ENCODE measurements around the gene ME1.
"Not testable (repeated sequence)": the region's sequence is repeated elsewhere in the genome, so short reads cannot be mapped to it uniquely, and the experiment has no call there.

Gene ME1

DNA sequence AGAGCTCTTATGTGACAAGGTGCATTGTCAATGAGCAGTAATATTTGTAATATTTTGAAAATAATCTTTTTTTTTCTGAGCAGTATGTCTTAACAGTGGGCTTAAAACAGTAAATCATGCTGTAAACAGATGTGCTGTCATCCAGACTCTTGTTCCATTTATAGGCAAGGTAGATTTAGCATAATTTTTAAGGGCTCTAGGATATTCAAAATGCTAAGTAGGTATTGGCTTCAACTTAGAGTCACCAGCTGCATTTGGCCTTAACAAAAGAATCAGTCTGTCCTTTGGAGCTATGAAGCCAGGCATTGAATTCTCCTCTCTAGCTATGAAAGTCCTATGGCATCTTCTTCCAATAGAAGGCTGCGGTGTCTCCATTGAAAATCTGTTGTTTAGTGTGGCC lies 63.7 kb downstream of the ME1 start:
- H3K36me3 ChIP-seq (replicated peaks in 1 of 2; ENCODE audit: control insufficient read depth in 2 of 2, insufficient read depth in 2 of 2, low read length in 2 of 2): no peaks in the 10 kb centered on the region
- no CpG with 5 or more reads among the region's 1 CpG for whole genome bisulfite sequencing, 2 donors (ENCODE audit: extremely low coverage in 2 of 2, insufficient read length in 2 of 2, insufficient replicate concordance in 1 of 2)
- H2BK120ac ChIP-seq (ENCODE audit: low read depth, low read length): no peak overlapping the region
- no peaks in the 10 kb centered on the region for H3K27me3 ChIP-seq (ENCODE audit: control insufficient read depth in 3 of 3, insufficient read depth in 3 of 3, low read depth in 1 of 3, low read length in 3 of 3)
- no peaks in the 10 kb centered on the region for H3K9me3 ChIP-seq (replicated peaks in 1 of 2; ENCODE audit: control insufficient read depth in 2 of 2, insufficient read depth in 1 of 2, low read depth in 1 of 2, low read length in 2 of 2)
- H2BK12ac ChIP-seq (ENCODE audit: low read length): no peak overlapping the region
- H2BK15ac ChIP-seq (ENCODE audit: low read length): no peak overlapping the region
- H3K27ac ChIP-seq (replicated peaks; ENCODE audit: low read length): no peak overlapping the region
- H3K4ac ChIP-seq (ENCODE audit: low read length): no peak overlapping the region
- H3K4me2 ChIP-seq (ENCODE audit: insufficient read depth, low read length, poor library complexity, severe bottlenecking): no peak overlapping the region
- no peak overlapping the region for H2AFZ ChIP-seq (ENCODE audit: low read length)
- no peak overlapping the region for H3K23ac ChIP-seq (ENCODE audit: low read depth, low read length, poor library complexity)
- no peak overlapping the region for H2AK5ac ChIP-seq (ENCODE audit: low read depth, low read length)
- no peak overlapping the region for H3K18ac ChIP-seq (ENCODE audit: low read length)
- no peak overlapping the region for H4K91ac ChIP-seq (ENCODE audit: low read depth, low read length, poor library complexity)
- no peak overlapping the region for H4K8ac ChIP-seq (ENCODE audit: low read depth, low read length)
- no peak overlapping the region for H2BK5ac ChIP-seq (ENCODE audit: low read length)
- H3K9ac ChIP-seq (ENCODE audit: low read depth, low read length, poor library complexity): no peak overlapping the region
- no peaks in the 10 kb centered on the region for H3K4me1 ChIP-seq (ENCODE audit: control insufficient read depth in 2 of 2, insufficient read depth in 1 of 2, low read depth in 1 of 2, low read length in 2 of 2)
- H3K79me1 ChIP-seq (ENCODE audit: low read depth, low read length): no peaks in the 10 kb centered on the region
- H3K4me3 ChIP-seq (ENCODE audit: low read length in 2 of 2): no peak overlapping the region
- DNase-seq (ENCODE audit: low spot score): no peak
- H3K14ac ChIP-seq (ENCODE audit: low read length): no peak overlapping the region

- no peak overlapping the region for H3K9ac ChIP-seq (ENCODE audit: low read depth, low read length, poor library complexity)
- H3K36me3 ChIP-seq (replicated peaks in 1 of 2; ENCODE audit: control insufficient read depth in 2 of 2, insufficient read depth in 2 of 2, low read length in 2 of 2): no peaks in the 10 kb centered on the region
- no peak overlapping the region for H3K27ac ChIP-seq (replicated peaks; ENCODE audit: low read length)
- H3K4me3 ChIP-seq (ENCODE audit: low read length in 2 of 2): no peak overlapping the region
- H2AFZ ChIP-seq (ENCODE audit: low read length): no peak overlapping the region
- DNase-seq (ENCODE audit: low spot score): no peak
- no peaks in the 10 kb centered on the region for H3K4me1 ChIP-seq (ENCODE audit: control insufficient read depth in 2 of 2, insufficient read depth in 1 of 2, low read depth in 1 of 2, low read length in 2 of 2)
- H2BK15ac ChIP-seq (ENCODE audit: low read length): no peak overlapping the region
- no peak overlapping the region for H3K4me2 ChIP-seq (ENCODE audit: insufficient read depth, low read length, poor library complexity, severe bottlenecking)
- H2AK5ac ChIP-seq (ENCODE audit: low read depth, low read length): no peak overlapping the region
- H3K14ac ChIP-seq (ENCODE audit: low read length): no peak overlapping the region
- H3K79me1 ChIP-seq (ENCODE audit: low read depth, low read length): no peaks in the 10 kb centered on the region
- no peak overlapping the region for H3K18ac ChIP-seq (ENCODE audit: low read length)
- no peak overlapping the region for H4K91ac ChIP-seq (ENCODE audit: low read depth, low read length, poor library complexity)
- no CpG with 5 or more reads among the region's 1 CpG for WGBS, 2 donors (ENCODE audit: extremely low coverage in 2 of 2, insufficient read length in 2 of 2, insufficient replicate concordance in 1 of 2)
- H2BK12ac ChIP-seq (ENCODE audit: low read length): no peak overlapping the region
- H4K8ac ChIP-seq (ENCODE audit: low read depth, low read length): no peak overlapping the region
- H3K23ac ChIP-seq (ENCODE audit: low read depth, low read length, poor library complexity): no peak overlapping the region
- no peaks in the 10 kb centered on the region for H3K9me3 ChIP-seq (replicated peaks in 1 of 2; ENCODE audit: control insufficient read depth in 2 of 2, insufficient read depth in 1 of 2, low read depth in 1 of 2, low read length in 2 of 2)
- H2BK5ac ChIP-seq (ENCODE audit: low read length): no peak overlapping the region
- H3K4ac ChIP-seq (ENCODE audit: low read length): no peak overlapping the region
- H2BK120ac ChIP-seq (ENCODE audit: low read depth, low read length): no peak overlapping the region
- H3K27me3 ChIP-seq (ENCODE audit: control insufficient read depth in 3 of 3, insufficient read depth in 3 of 3, low read depth in 1 of 3, low read length in 3 of 3): no peaks in the 10 kb centered on the region
Measured at GRCh38 chr6:83365931-83366330, 64.9 kb downstream of the ME1 start.

DNA sequence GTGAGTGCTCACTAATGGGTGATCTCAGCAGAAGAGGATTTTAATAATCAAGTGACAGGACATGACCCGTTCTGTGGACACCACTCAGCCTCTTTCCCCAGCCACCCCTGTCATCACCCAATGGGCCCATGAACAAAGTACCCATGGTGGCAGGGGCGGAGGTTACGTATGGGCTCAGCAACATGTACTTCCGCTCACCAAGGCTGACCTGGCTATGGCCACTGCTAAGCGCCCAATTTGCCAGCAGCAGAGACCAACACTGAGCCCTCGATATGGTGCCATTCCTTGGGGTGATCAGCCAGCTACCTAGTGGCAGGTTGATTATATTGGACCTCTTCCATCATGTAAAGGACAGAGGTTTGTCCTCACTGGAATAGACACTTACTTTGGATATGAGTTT lies 68.5 kb downstream of the ME1 start:
- not testable (repeated sequence) for DNase-seq (ENCODE audit: low spot score); H3K4ac ChIP-seq (ENCODE audit: low read length); H2BK15ac ChIP-seq (ENCODE audit: low read length); H4K91ac ChIP-seq (ENCODE audit: low read depth, low read length, poor library complexity); H3K4me2 ChIP-seq (ENCODE audit: insufficient read depth, low read length, poor library complexity, severe bottlenecking); H4K8ac ChIP-seq (ENCODE audit: low read depth, low read length); H3K9ac ChIP-seq (ENCODE audit: low read depth, low read length, poor library complexity); H3K9me3 ChIP-seq (replicated peaks in 1 of 2; ENCODE audit: control insufficient read depth in 2 of 2, insufficient read depth in 1 of 2, low read depth in 1 of 2, low read length in 2 of 2); H2BK12ac ChIP-seq (ENCODE audit: low read length); H3K79me1 ChIP-seq (ENCODE audit: low read depth, low read length); H3K27me3 ChIP-seq (ENCODE audit: control insufficient read depth in 3 of 3, insufficient read depth in 3 of 3, low read depth in 1 of 3, low read length in 3 of 3); H3K36me3 ChIP-seq (replicated peaks in 1 of 2; ENCODE audit: control insufficient read depth in 2 of 2, insufficient read depth in 2 of 2, low read length in 2 of 2); H3K23ac ChIP-seq (ENCODE audit: low read depth, low read length, poor library complexity); H2AK5ac ChIP-seq (ENCODE audit: low read depth, low read length); H3K14ac ChIP-seq (ENCODE audit: low read length); H3K18ac ChIP-seq (ENCODE audit: low read length); H3K4me1 ChIP-seq (ENCODE audit: control insufficient read depth in 2 of 2, insufficient read depth in 1 of 2, low read depth in 1 of 2, low read length in 2 of 2); H2AFZ ChIP-seq (ENCODE audit: low read length); H3K4me3 ChIP-seq (ENCODE audit: low read length in 2 of 2); H3K27ac ChIP-seq (replicated peaks; ENCODE audit: low read length); H2BK120ac ChIP-seq (ENCODE audit: low read depth, low read length); H2BK5ac ChIP-seq (ENCODE audit: low read length)
- no CpG with 5 or more reads among the region's 6 CpGs for WGBS, 2 donors (ENCODE audit: extremely low coverage in 2 of 2, insufficient read length in 2 of 2, insufficient replicate concordance in 1 of 2)

DNA sequence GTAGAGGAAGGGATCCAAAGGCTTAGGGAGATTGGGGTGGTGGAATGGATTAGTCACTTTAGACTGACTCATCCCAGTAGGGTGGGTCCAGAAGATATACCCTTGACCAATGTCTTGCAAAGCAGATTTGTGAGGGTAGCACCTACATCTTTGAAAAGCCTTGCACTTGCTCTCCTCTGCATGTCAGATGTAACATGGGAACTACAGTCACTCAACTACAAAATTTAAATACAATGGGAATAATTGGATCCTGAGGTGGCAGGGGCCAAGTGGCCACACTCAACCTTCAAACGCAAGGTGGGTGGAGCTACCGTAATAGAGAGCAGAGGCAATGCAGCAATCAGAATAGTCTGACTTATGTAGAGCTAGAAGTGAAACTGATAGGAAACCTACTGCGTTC lies 71.2 kb downstream of the ME1 start:
- Histone ChIP-seq H3K27ac (replicated peaks; ENCODE audit: low read length) (no peak overlapping the region), H3K36me3 (replicated peaks in 1 of 2; ENCODE audit: control insufficient read depth in 2 of 2, insufficient read depth in 2 of 2, low read length in 2 of 2) (no peaks in the 10 kb centered on the region), H3K4me2 (ENCODE audit: insufficient read depth, low read length, poor library complexity, severe bottlenecking) (no peak overlapping the region), H3K79me1 (ENCODE audit: low read depth, low read length) (no peaks in the 10 kb centered on the region), H3K9me3 (replicated peaks in 1 of 2; ENCODE audit: control insufficient read depth in 2 of 2, insufficient read depth in 1 of 2, low read depth in 1 of 2, low read length in 2 of 2) (peaks cover 0 to 2% of the 10 kb centered on the region in 2 donors), H4K8ac (ENCODE audit: low read depth, low read length) (no peak overlapping the region), H3K18ac (ENCODE audit: low read length) (no peak overlapping the region), H2BK120ac (ENCODE audit: low read depth, low read length) (no peak overlapping the region), H3K27me3 (ENCODE audit: control insufficient read depth in 3 of 3, insufficient read depth in 3 of 3, low read depth in 1 of 3, low read length in 3 of 3) (no peaks in the 10 kb centered on the region), H4K91ac (ENCODE audit: low read depth, low read length, poor library complexity) (no peak overlapping the region), H2AK5ac (ENCODE audit: low read depth, low read length) (no peak overlapping the region), H3K14ac (ENCODE audit: low read length) (no peak overlapping the region), H3K4me1 (ENCODE audit: control insufficient read depth in 2 of 2, insufficient read depth in 1 of 2, low read depth in 1 of 2, low read length in 2 of 2) (no peaks in the 10 kb centered on the region), H2BK5ac (ENCODE audit: low read length) (no peak overlapping the region), H3K4me3 (ENCODE audit: low read length in 2 of 2) (no peak overlapping the region), H2BK12ac (ENCODE audit: low read length) (no peak overlapping the region), H3K4ac (ENCODE audit: low read length) (no peak overlapping the region), H3K9ac (ENCODE audit: low read depth, low read length, poor library complexity) (no peak overlapping the region), H2BK15ac (ENCODE audit: low read length) (no peak overlapping the region), H2AFZ (ENCODE audit: low read length) (no peak overlapping the region), H3K23ac (ENCODE audit: low read depth, low read length, poor library complexity) (no peak overlapping the region)
- no peak for DNase-seq (ENCODE audit: low spot score)
- no CpG with 5 or more reads among the region's 3 CpGs for WGBS, 2 donors (ENCODE audit: extremely low coverage in 2 of 2, insufficient read length in 2 of 2, insufficient replicate concordance in 1 of 2)

Measured in neuronal stem cell (in vitro differentiated cells).